AG04450 (cell line): ENCODE results near the gene ACOT11. TPM values are rescaled to one million over a fixed set of nuclear protein-coding genes. Genes with fewer than 3 reads are reported as not detected.

ENCODE experiments used
- CTCF ChIA-PET: fragments of 300-600, 350-600 bp; formaldehyde crosslinking; extraction: SDS; loops from one replicate; lab custom pipeline; 2022; ENCODE audit warnings: antibody characterized with exemption, inconsistent platforms; lab: Charles Lee
- POLR2A ChIA-PET: fragments of 350-600 bp; formaldehyde crosslinking; extraction: SDS; loops from one replicate; lab custom pipeline; 2021; ENCODE audit warnings: antibody characterized with exemption, inconsistent platforms; lab: Yijun Ruan, JAX
- DNase-seq: peaks from one replicate; pipeline ENCODE4 v3.0.0-alpha.2; 2011; ENCODE audit warnings: low read depth, low spot score
- H3K27ac ChIP-seq: one replicate; pipeline ENCODE4 v1.5.1; 2012; ENCODE audit warnings: low read depth, low read length, control low read depth
- H3K27me3 ChIP-seq: one replicate; pipeline ENCODE4 v1.6.0; 2012; ENCODE audit warnings: low read length; ENCODE audit not compliant: control insufficient read depth, insufficient read depth
- H3K4me3 ChIP-seq: 2 replicates; pipeline ENCODE4 v1.5.1; 2011; ENCODE audit warnings: mild to moderate bottlenecking, low read depth, low read length, control low read depth
- H3K9me3 ChIP-seq: 2 replicates; pipeline ENCODE4 v1.5.1; 2012; ENCODE audit warnings: low read length; ENCODE audit not compliant: control insufficient read depth, insufficient read depth
- polyA plus RNA-seq: library from polyadenylated mRNA; depleted of rRNA; stranded (reverse); fragments of >200 nt; gene quantifications from 2 replicates; pipeline ENCODE4 v1.2.3, GENCODE V29; 2011
- TF ChIP-seq, protein P1 (sequence below): IDR thresholded peaks from 2 replicates; pipeline ENCODE4 v1.5.1; 2011; ENCODE audit warnings: low read depth, low read length, control low read depth, inconsistent platforms

ACOT11 gene
- polyA plus RNA-seq, 1 experiment: 0.68 TPM

DNA sequence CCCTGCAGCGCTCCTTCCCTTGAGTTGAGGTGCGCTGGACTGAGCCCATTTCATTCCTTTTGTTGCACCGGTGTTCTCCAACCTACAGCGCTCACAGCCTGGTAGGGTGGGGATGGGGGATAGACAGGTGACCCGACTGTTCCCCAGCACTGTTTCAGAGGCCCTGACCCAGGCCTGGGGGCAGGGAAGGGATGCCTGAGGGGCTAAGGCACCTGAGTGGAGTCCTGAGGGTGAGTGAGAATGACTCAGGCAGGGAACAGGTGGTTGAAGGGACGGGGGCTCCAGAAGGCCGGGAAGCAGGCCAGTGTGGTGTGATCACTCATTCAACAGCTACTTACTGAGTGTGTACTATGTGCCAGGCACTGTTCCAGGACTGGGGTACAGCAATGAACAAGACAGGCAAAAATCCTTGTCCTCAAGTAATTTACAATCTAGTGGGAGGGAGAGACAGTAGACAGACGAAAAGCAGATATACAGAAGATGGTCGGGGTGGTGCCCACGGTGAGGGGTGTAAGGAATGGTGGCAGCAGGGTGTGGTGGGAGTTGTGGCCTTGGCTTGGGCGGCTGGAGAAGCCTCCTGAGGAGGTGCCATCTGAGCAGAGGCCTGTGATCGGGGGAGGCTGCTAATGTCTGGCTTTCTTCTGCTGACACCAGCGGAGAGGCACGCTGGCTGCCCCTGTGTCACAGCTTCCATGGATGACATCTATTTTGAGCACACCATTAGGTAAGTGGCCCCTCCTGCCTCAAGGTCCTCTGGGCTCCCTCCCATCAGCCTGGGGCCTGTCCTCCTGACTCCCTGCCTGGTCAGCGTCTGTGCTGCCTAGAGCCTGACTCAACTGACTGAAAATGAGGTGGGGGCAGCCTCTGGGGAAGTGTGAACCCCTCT is 37.4 kb downstream of the ACOT11 start:
- DNase-seq: no peak
- Histone ChIP-seq H3K9me3 (no peaks in the 10 kb centered on the region; the same call in 1 of the 2 replicates), H3K27ac (no peak overlapping the region), H3K4me3 (no peak overlapping the region), H3K27me3 (peaks cover 2% of the 10 kb centered on the region)
- POLR2A ChIA-PET: no interaction called here
- TF ChIP-seq, protein P1, sequence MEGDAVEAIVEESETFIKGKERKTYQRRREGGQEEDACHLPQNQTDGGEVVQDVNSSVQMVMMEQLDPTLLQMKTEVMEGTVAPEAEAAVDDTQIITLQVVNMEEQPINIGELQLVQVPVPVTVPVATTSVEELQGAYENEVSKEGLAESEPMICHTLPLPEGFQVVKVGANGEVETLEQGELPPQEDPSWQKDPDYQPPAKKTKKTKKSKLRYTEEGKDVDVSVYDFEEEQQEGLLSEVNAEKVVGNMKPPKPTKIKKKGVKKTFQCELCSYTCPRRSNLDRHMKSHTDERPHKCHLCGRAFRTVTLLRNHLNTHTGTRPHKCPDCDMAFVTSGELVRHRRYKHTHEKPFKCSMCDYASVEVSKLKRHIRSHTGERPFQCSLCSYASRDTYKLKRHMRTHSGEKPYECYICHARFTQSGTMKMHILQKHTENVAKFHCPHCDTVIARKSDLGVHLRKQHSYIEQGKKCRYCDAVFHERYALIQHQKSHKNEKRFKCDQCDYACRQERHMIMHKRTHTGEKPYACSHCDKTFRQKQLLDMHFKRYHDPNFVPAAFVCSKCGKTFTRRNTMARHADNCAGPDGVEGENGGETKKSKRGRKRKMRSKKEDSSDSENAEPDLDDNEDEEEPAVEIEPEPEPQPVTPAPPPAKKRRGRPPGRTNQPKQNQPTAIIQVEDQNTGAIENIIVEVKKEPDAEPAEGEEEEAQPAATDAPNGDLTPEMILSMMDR: no peak
- CTCF ChIA-PET: no interaction called here

DNA sequence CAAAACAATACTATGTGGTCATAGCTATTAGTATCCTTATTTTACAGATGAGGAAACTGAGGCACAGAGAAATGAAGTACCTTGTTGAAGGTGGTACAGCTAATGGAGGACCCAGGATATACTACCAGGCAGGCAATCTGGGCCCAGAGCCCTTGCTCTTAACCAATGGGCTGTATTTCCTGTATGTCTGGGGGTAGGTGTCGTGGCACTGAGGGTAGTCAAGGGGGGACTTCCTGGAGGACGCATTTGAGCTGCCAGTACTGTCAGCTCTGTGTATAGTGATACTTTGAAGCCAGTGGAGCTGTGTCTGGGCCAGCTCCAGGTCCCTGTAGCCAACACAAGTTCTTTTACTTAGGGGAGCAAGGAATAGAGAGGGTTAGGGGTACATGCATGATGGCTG is 40.3 kb downstream of the ACOT11 start:
- H3K4me3 ChIP-seq: no peak overlapping the region
- H3K27ac ChIP-seq: no peak overlapping the region
- POLR2A ChIA-PET: no interaction called here
- TF ChIP-seq, protein P1: no peak
- CTCF ChIA-PET: no interaction called here
- no peak for DNase-seq
- H3K27me3 ChIP-seq: peaks cover under 1% of the 10 kb centered on the region
- H3K9me3 ChIP-seq: no peaks in the 10 kb centered on the region

DNA sequence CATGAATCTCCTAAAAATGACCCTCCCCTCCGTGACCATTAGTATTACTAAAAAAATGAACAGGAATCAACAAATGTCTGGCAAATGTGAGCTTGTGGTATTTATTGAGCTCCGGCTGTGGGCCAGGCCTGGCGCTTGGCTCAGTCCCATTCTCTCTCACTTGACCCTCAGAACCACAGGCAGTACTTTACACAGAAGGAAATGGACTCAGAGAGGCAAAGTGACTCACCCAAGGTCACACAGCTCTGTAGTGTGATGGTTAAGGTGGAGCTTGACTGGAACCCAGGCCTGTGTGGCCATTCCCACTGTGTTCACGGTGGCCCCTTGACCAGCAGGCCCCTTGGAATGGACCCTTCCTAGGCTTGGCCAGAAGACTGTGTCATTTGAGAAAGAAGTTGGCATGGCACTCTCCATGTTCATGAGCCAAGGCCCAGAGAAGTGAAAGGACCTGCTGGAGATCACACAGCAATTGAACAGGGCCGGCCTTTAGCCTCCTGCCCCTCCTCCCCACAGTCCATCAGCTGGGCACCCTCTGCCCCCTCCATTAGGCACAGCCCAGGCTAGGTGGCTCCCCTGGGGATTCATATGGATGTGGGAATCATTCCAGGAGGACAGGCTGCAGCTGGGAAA is 43.2 kb downstream of the ACOT11 start:
- Histone ChIP-seq H3K4me3 (no peak overlapping the region), H3K27ac (no peak overlapping the region), H3K9me3 (no peaks in the 10 kb centered on the region; the same call in 1 of the 2 replicates), H3K27me3 (no peaks in the 10 kb centered on the region)
- ChIA-PET CTCF (no interaction called here), POLR2A (interaction anchor here (0.7 kb wide), 1 partner anchor 10 kb away, joined by 3 read pairs; no protein-coding TSS in a partner anchor)
- TF ChIP-seq, protein P1: no peak
- no peak for DNase-seq

DNA sequence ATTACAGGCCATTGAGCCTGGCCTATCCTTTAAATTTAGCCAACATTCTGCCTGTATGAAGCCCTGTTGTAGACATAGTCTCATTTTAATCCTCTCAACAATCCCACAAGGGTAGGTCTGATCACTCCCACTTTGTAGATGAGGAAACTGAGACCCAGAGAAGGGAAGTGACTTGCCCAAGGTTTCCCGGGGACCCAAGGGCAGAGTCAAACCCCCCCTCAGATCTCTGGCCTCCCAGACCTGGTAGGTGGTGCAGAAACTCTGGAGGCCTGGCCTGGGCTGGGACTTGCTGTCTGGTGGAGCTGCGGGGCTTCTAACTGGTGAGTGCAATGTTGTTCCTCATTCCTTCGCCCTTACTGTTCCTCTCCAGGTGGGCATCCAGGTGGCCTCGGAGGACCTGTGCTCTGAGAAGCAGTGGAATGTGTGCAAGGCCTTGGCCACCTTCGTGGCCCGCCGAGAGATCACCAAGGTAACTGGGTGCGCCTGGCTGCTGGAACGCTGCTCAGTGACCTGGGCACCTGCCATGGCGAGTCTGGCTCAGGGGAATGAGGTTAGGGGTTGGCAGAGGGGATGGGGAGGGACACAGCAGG is 45.6 kb downstream of the ACOT11 start:
- DNase-seq: no peak
- POLR2A ChIA-PET: no interaction called here

More for the DNA sequence above, 45.6 kb downstream of the ACOT11 start:
- no peaks in the 10 kb centered on the region; the same call in 1 of the 2 replicates for H3K9me3 ChIP-seq
- CTCF ChIA-PET: no interaction called here
- TF ChIP-seq, protein P1: no peak
- H3K27ac ChIP-seq: no peak overlapping the region
- no peak overlapping the region for H3K4me3 ChIP-seq
- H3K27me3 ChIP-seq: no peaks in the 10 kb centered on the region
